GM12878 (cell line): ENCODE measurements around the gene NHEJ1. TPM values are rescaled to one million over a fixed set of nuclear protein-coding genes. Genes with fewer than 3 reads are reported as not detected.

ENCODE experiments used
- ATAC-seq: fragments of 200-7000 bp; cut with Tn5 transposase; 3 replicates; pipeline ENCODE4 v1.9.1; 2020; ENCODE audit warnings: mild to moderate bottlenecking, moderate library complexity
- BruUV-seq: library from RNA; stranded (reverse); fragments of 400-500 nt; replicated peaks from 2 replicates; lab custom pipeline; 2021; lab: Mats Ljungman, UMichigan
- CTCF ChIA-PET: fragments of 300-600 bp; sonication (Branson Sonifier 250); formaldehyde crosslinking; extraction: SDS; loops from one replicate; lab custom pipeline; 2021; ENCODE audit warnings: inconsistent platforms; lab: Yijun Ruan, JAX
- POLR2A ChIA-PET: fragments of 350-600 bp; formaldehyde crosslinking; extraction: SDS; loops from one replicate; lab custom pipeline; 2021; ENCODE audit warnings: inconsistent platforms; lab: Charles Lee
- RAD21 ChIA-PET: fragments of 300-600 bp; sonication (Branson Sonifier 250); formaldehyde crosslinking; loops from one replicate; lab custom pipeline; 2023; ENCODE audit warnings: antibody characterized with exemption; ENCODE audit not compliant: unreplicated experiment; lab: Charles Lee
- SMC1A ChIA-PET: fragments of 300-600 bp; sonication (Branson Sonifier 250); formaldehyde crosslinking; loops from one replicate; lab custom pipeline; 2023; ENCODE audit not compliant: unreplicated experiment, uncharacterized antibody; lab: Charles Lee
- DNase-seq: peaks from one replicate; pipeline ENCODE4 v3.0.0-alpha.2; 2011; ENCODE audit warnings: low read depth, low spot score
- FAIRE-seq: peaks from 3 replicates; lab custom pipeline; 2011; peaks lifted over from hg19 to GRCh38; lab: Jason Lieb, UNC
- H2AFZ ChIP-seq: 2 replicates; pipeline ENCODE4 v1.6.0; 2011; ENCODE audit warnings: low read depth, low read length, control low read depth; ENCODE audit not compliant: control insufficient read depth
- H3K27ac ChIP-seq: 2 replicates; pipeline ENCODE4 v1.5.1; 2011; ENCODE audit warnings: control low read depth; ENCODE audit not compliant: control insufficient read depth, insufficient read depth
- H3K27me3 ChIP-seq, 2 experiments: replicated peaks in 1 of 2; 2 replicates each; pipeline versions ENCODE4 v1.6.0 to v1.6.1; 2011; ENCODE audit warnings: low read length in 1 of 2; ENCODE audit not compliant: control insufficient read depth in 2 of 2, insufficient read depth in 2 of 2
- H3K36me3 ChIP-seq, 2 experiments: 2 replicates each; pipeline ENCODE4 v1.5.1; 2011; ENCODE audit warnings: low read length in 1 of 2; ENCODE audit not compliant: control insufficient read depth in 2 of 2, insufficient read depth in 2 of 2
- H3K4me1 ChIP-seq: 2 replicates; pipeline ENCODE4 v1.6.1; 2011; ENCODE audit warnings: mild to moderate bottlenecking, low read length, moderate library complexity, mixed read lengths; ENCODE audit not compliant: control insufficient read depth, insufficient read depth
- H3K4me2 ChIP-seq: 2 replicates; pipeline ENCODE4 v1.6.0; 2011; ENCODE audit warnings: control low read depth; ENCODE audit not compliant: control insufficient read depth, insufficient read depth
- H3K4me3 ChIP-seq: fragments of 200-600 bp; sonication (generic); 2 replicates; pipeline ENCODE4 v1.5.1; 2016
- H3K79me2 ChIP-seq: 2 replicates; pipeline ENCODE4 v1.6.0; 2011; ENCODE audit warnings: low read length; ENCODE audit not compliant: control insufficient read depth, insufficient read depth
- H3K9ac ChIP-seq: 2 replicates; pipeline ENCODE4 v1.8.0; 2011; ENCODE audit warnings: low read length, control low read depth, mixed read lengths; ENCODE audit not compliant: control insufficient read depth, insufficient read depth
- H3K9me3 ChIP-seq: replicated peaks from 3 replicates; pipeline ENCODE4 v1.5.1; 2011; ENCODE audit warnings: mild to moderate bottlenecking, low read length; ENCODE audit not compliant: control insufficient read depth, insufficient read depth
- H4K20me1 ChIP-seq: 2 replicates; pipeline ENCODE4 v1.6.0; 2011; ENCODE audit not compliant: control insufficient read depth, insufficient read depth
- BCL11A ChIP-seq: IDR thresholded peaks from 2 replicates; pipeline ENCODE4 v1.6.1; 2011; ENCODE audit warnings: low read depth, low read length
- CBX3 ChIP-seq: fragments of 200-600 bp; sonication (generic); IDR thresholded peaks from 2 replicates; pipeline ENCODE4 v1.6.1; 2016; ENCODE audit warnings: low read depth, borderline replicate concordance
- CUX1 ChIP-seq: IDR thresholded peaks from 2 replicates; pipeline ENCODE4 v1.6.1; 2012; ENCODE audit warnings: improper control_type of control experiment, low read depth, low read length; ENCODE audit not compliant: insufficient replicate concordance
- MXI1 ChIP-seq: fragments of 150-350 bp; IDR thresholded peaks from 2 replicates; pipeline ENCODE4 v1.6.1; 2011; ENCODE audit warnings: low read depth, mild to moderate bottlenecking, inconsistent platforms, low read length, improper control_type of control experiment
- NR2C2 ChIP-seq: IDR thresholded peaks from 2 replicates; pipeline ENCODE4 v1.6.1; 2011; ENCODE audit warnings: borderline replicate concordance, low read depth; ENCODE audit not compliant: control insufficient read depth, insufficient read length
- TCF12 ChIP-seq: IDR thresholded peaks from 2 replicates; pipeline ENCODE4 v1.6.1; 2011; ENCODE audit warnings: low read depth, mild to moderate bottlenecking, low read length
- ZBTB33 ChIP-seq: fragments of 450-650 bp; IDR thresholded peaks from 2 replicates; pipeline ENCODE4 v1.6.1; 2017; ENCODE audit warnings: mild to moderate bottlenecking
- ZNF384 ChIP-seq: IDR thresholded peaks from 2 replicates; pipeline ENCODE4 v1.6.1; 2012; ENCODE audit warnings: low read depth, mild to moderate bottlenecking, low read length, improper control_type of control experiment, borderline replicate concordance
- WGBS: methylation state at CpG from one replicate; pipeline ENCODE4 v1.1.6; 2016; ENCODE audit warnings: low lambda C conversion rate; ENCODE audit not compliant: insufficient replicate concordance, insufficient coverage; ENCODE audit errors: missing lambda C conversion rate; 5-methylcytosine and 5-hydroxymethylcytosine counted together
- in situ Hi-C: fragments of 300-500 bp; cut with MboI; formaldehyde crosslinking; loops from 9 replicates; pipeline ENCODE4 v1.14.3; 2018; ENCODE audit warnings: mixed read lengths
- intact Hi-C: fragments of 100-400 bp; cut with micrococcal nuclease; formaldehyde crosslinking; loops from one replicate; pipeline ENCODE4 v1.14.2; 2022; ENCODE audit not compliant: unreplicated experiment
- polyA plus RNA-seq, 11 experiments: library from polyadenylated mRNA; depleted of rRNA in 4 of 11; unstranded in 6 of 11; stranded (reverse) in 5 of 11; fragments of >200 nt; fragmentation: Nextera tagmentation in 4 of 11; fragmentation: Illumina TruSeq in 1 of 11; extraction: Ambion mirVana in 4 of 11; extraction: Trizol in 1 of 11; gene quantifications; 1 replicate in 1 of 11; 2 replicates in 10 of 11; pipeline versions ENCODE4 v1.2.1 to v1.2.3, GENCODE V29; 2011 to 2016; ENCODE audit warnings: inconsistent platforms in 2 of 11, missing spikeins in 2 of 11, low read depth in 1 of 11
- total RNA-seq, 4 experiments: library from RNA; depleted of rRNA in 3 of 4; stranded (reverse); fragments of >200 nt in 3 of 4; fragmentation: Illumina TruSeq in 1 of 4; extraction: Trizol in 1 of 4; gene quantifications; 2 replicates each; pipeline versions ENCODE4 v1.2.1 to v1.2.3, GENCODE V29; 2013 to 2021

Gene NHEJ1
- total and polyA plus RNA-seq, 10 of the 15 experiments (the other 5 are each of a cell fraction or from before 2014, with no cell fraction given), result 11.8 to 20.2 (median 17.0) TPM

GRCh38 chr2:219209236-219210195 lies 48.9 kb upstream of the NHEJ1 start:
- intact Hi-C loops, result loop anchor here (5.0 kb wide), 1 partner anchor 68 kb away; the partner anchor contains the start of gene DNAJB2
- WGBS, result 61% methylated on average over 18 of the region's 18 CpGs
- ChIA-PET RAD21 (interaction anchor here (1.1 kb wide), 1 partner anchor 36 kb away, joined by 3 read pairs; no protein-coding TSS in a partner anchor), POLR2A (interaction anchor here (0.5 to 4.0 kb wide), 3 partner anchors 18 to 33 kb away, joined by 4 to 25 read pairs (median 4); partner anchors contain the start of genes ANKZF1, ATG9A and CNPPD1), CTCF (interaction anchor here (0.6 to 2.2 kb wide), 4 partner anchors 38 to 86 kb away, joined by 3 to 13 read pairs (median 4); no protein-coding TSS in a partner anchor), SMC1A (no interaction called here)
- Histone ChIP-seq H2AFZ (no peak overlapping the region), H3K9me3 (no peaks in the 10 kb centered on the region), H3K79me2 (no peaks in the 10 kb centered on the region; the same call in 1 of the 2 replicates), H3K27ac (no peak overlapping the region), H4K20me1 (no peaks in the 10 kb centered on the region), H3K36me3 (peaks cover 0 to 9% of the 10 kb centered on the region in 2 experiments; a peak in 3 of 4 replicates), H3K4me3 (no peak overlapping the region), H3K9ac (no peak overlapping the region), H3K27me3 (no peaks in the 10 kb centered on the region), H3K4me2 (no peak overlapping the region), H3K4me1 (peaks cover 8% of the 10 kb centered on the region)
- BruUV-seq, result no TSS peak
- no peak for FAIRE-seq
- ATAC-seq, result no peak
- TF ChIP-seq TCF12, result no peak
- no peak for TF ChIP-seq CBX3
- TF ChIP-seq CUX1, result no peak
- TF ChIP-seq ZBTB33, result no peak
- no peak for TF ChIP-seq MXI1
- no peak for TF ChIP-seq BCL11A
- TF ChIP-seq NR2C2, result no peak
- TF ChIP-seq ZNF384, result no peak
- DNase-seq, result no peak
- in situ Hi-C loops, result loop anchor here (5.0 kb wide), 1 partner anchor 37 kb away; the partner anchor contains the start of gene SLC23A3
